Tibial nerve (tissue), 4 donors: ENCODE results near the gene ABHD11. TPM values are rescaled to one million over a fixed set of nuclear protein-coding genes. Genes with fewer than 3 reads are reported as not detected.
"Not testable (repeated sequence)": the region's sequence is repeated elsewhere in the genome, so short reads cannot be mapped to it uniquely, and the experiment has no call there.

ENCODE experiments used
- DNase-seq, 2 donors: peaks; one replicate each; pipeline ENCODE4 v3.0.0-alpha.2; 2019; ENCODE audit warnings: low spot score in 2 of 2
- H3K27ac ChIP-seq, 4 donors: fragments of 200-600 bp; sonication (generic) in 3 of 4; one replicate each; pipeline ENCODE4 v1.5.1; 2017 to 2019; ENCODE audit warnings: mild to moderate bottlenecking in 1 of 4
- H3K27me3 ChIP-seq, 2 donors: fragments of 200-600 bp; sonication (generic) in 1 of 2; one replicate each; pipeline versions ENCODE4 v1.5.1 to v1.6.0; 2017 to 2019
- H3K36me3 ChIP-seq, 3 donors: fragments of 200-600 bp; sonication (generic); one replicate each; pipeline ENCODE4 v1.5.1; 2018 to 2019
- H3K4me1 ChIP-seq, 4 donors: fragments of 200-600 bp; sonication (generic) in 3 of 4; one replicate each; pipeline ENCODE4 v1.5.1; 2017 to 2019
- H3K4me3 ChIP-seq, 4 donors: fragments of 200-600 bp; sonication (generic) in 3 of 4; one replicate each; pipeline ENCODE4 v1.5.1; 2017 to 2019; ENCODE audit warnings: mild to moderate bottlenecking in 1 of 4, moderate library complexity in 1 of 4
- H3K9me3 ChIP-seq, 4 donors: fragments of 200-600 bp; sonication (generic) in 3 of 4; one replicate each; pipeline ENCODE4 v1.5.1; 2017 to 2019
- CTCF ChIP-seq, 5 experiments: fragments of 200-600 bp in 3 of 5; fragments of 450-650 bp in 2 of 5; sonication (generic) in 3 of 5; IDR thresholded peaks; one replicate each; pipeline ENCODE4 v1.5.1; 2016 to 2019; ENCODE audit warnings: antibody characterized with exemption in 5 of 5, mild to moderate bottlenecking in 3 of 5, moderate library complexity in 2 of 5
- EP300 ChIP-seq, 2 donors: sonication (generic); formaldehyde crosslinking; IDR thresholded peaks; one replicate each; pipeline ENCODE4 v1.6.1; 2017; ENCODE audit warnings: antibody characterized with exemption in 2 of 2, mild to moderate bottlenecking in 1 of 2
- POLR2A ChIP-seq, 2 donors: fragments of 450-650 bp; IDR thresholded peaks; one replicate each; pipeline ENCODE4 v1.6.1; 2017; ENCODE audit warnings: antibody characterized with exemption in 2 of 2, mild to moderate bottlenecking in 2 of 2, moderate library complexity in 2 of 2
- WGBS, 2 donors: methylation state at CpG; one replicate each; pipeline ENCODE4 v1.1.5; 2018; 5-methylcytosine and 5-hydroxymethylcytosine counted together
- total RNA-seq, 4 donors: library from RNA; depleted of rRNA; stranded (reverse); fragments of >200 nt; gene quantifications; one replicate each; pipeline ENCODE4 v1.1.0, GENCODE V29; 2016

Gene ABHD11
- total RNA-seq, 4 donors from 2014 or later: 7.5 to 19.2 (median 10.9) TPM

- Histone ChIP-seq H3K36me3 (no peaks in the 10 kb centered on the region), H3K4me3 (no peak overlapping the region), H3K27ac (no peak overlapping the region), H3K4me1 (no peaks in the 10 kb centered on the region), H3K9me3 (no peaks in the 10 kb centered on the region), H3K27me3 (no peaks in the 10 kb centered on the region)
- WGBS, 2 donors: 33% methylated on average over 1 of the region's 1 CpG
- no peak for TF ChIP-seq CTCF (IDR thresholded peaks at IDR 0.05)
- TF ChIP-seq POLR2A (IDR thresholded peaks at IDR 0.05): no peak
- no peak for TF ChIP-seq EP300 (IDR thresholded peaks at IDR 0.05)
- no peak for DNase-seq
These were observed 12.5 kb downstream of the ABHD11 start for GRCh38 chr7:73726083-73726466.

- TF ChIP-seq EP300 (IDR thresholded peaks at IDR 0.05): no peak
- TF ChIP-seq POLR2A (IDR thresholded peaks at IDR 0.05): no peak
- TF ChIP-seq CTCF (IDR thresholded peaks at IDR 0.05): no peak
- DNase-seq: no peak
- WGBS, 2 donors: 91 to 93% methylated on average over 3 of the region's 3 CpGs
These were observed 14.8 kb downstream of the ABHD11 start for GRCh38 chr7:73723813-73724212.

GRCh38 chr7:73722785-73723184 lies 15.8 kb downstream of the ABHD11 start:
- Histone ChIP-seq H3K36me3 (no peaks in the 10 kb centered on the region), H3K4me3 (no peak overlapping the region), H3K4me1 (peaks cover 0 to 21% (median 8%) of the 10 kb centered on the region in 4 donors), H3K9me3 (no peaks in the 10 kb centered on the region), H3K27me3 (no peaks in the 10 kb centered on the region), H3K27ac (no peak overlapping the region)
- TF ChIP-seq POLR2A (IDR thresholded peaks at IDR 0.05) (no peak), CTCF (IDR thresholded peaks at IDR 0.05) (no peak)
- 70 to 77% methylated on average over 6 of the region's 6 CpGs for WGBS, 2 donors
- no peak for DNase-seq

More at GRCh38 chr7:73723813-73724212, 14.8 kb downstream of the ABHD11 start:
- Histone ChIP-seq H3K9me3 (no peaks in the 10 kb centered on the region), H3K4me3 (no peak overlapping the region), H3K4me1 (peaks cover 0 to 10% (median 3%) of the 10 kb centered on the region in 4 donors), H3K27ac (no peak overlapping the region), H3K27me3 (no peaks in the 10 kb centered on the region), H3K36me3 (no peaks in the 10 kb centered on the region)

GRCh38 chr7:73722182-73722581 lies 16.4 kb downstream of the ABHD11 start:
- not testable (repeated sequence) for H3K27ac ChIP-seq, H3K9me3 ChIP-seq, H3K36me3 ChIP-seq, H3K27me3 ChIP-seq, DNase-seq, H3K4me3 ChIP-seq
- 79 to 87% methylated on average over 4 of the region's 4 CpGs for WGBS, 2 donors
- H3K4me1 ChIP-seq: peaks cover 0 to 27% (median 10%) of the 10 kb centered on the region in 4 donors

GRCh38 chr7:73721377-73721817 lies 17.2 kb downstream of the ABHD11 start:
- H3K27me3 ChIP-seq: no peaks in the 10 kb centered on the region
- peaks cover 0 to 35% (median 10%) of the 10 kb centered on the region in 4 donors for H3K4me1 ChIP-seq
- no peak for DNase-seq
- WGBS, 2 donors: 73 to 83% methylated on average over 3 of the region's 3 CpGs
- H3K9me3 ChIP-seq: no peaks in the 10 kb centered on the region
- no peak overlapping the region for H3K4me3 ChIP-seq
- no peaks in the 10 kb centered on the region for H3K36me3 ChIP-seq
- H3K27ac ChIP-seq: no peak overlapping the region
- no peak for TF ChIP-seq CTCF (IDR thresholded peaks at IDR 0.05)
- TF ChIP-seq POLR2A (IDR thresholded peaks at IDR 0.05): no peak
- TF ChIP-seq EP300 (IDR thresholded peaks at IDR 0.05): no peak

GRCh38 chr7:73720443-73720842 lies 18.2 kb downstream of the ABHD11 start:
- not testable (repeated sequence) for H3K36me3 ChIP-seq, H3K4me3 ChIP-seq, H3K27me3 ChIP-seq, H3K9me3 ChIP-seq, DNase-seq, H3K27ac ChIP-seq
- peaks cover 0 to 35% (median 10%) of the 10 kb centered on the region in 4 donors for H3K4me1 ChIP-seq
- 96 to 97% methylated on average over 9 of the region's 9 CpGs for WGBS, 2 donors
